ENCODE results near the gene DUSP28. TPM values are rescaled to one million over a fixed set of nuclear protein-coding genes. Genes with fewer than 3 reads are reported as not detected.

The DUSP28 gene
- total and polyA plus RNA-seq, 10 of the 15 experiments (the other 5 are each of a cell fraction or from before 2014, with no cell fraction given): 2.5 to 12.5 (median 6.4) TPM

GRCh38 chr2:240589850-240590525 is 29.8 kb downstream of the DUSP28 start:
- no peak for TF ChIP-seq EGR1 (IDR thresholded peaks at IDR 0.05; ENCODE audit: borderline replicate concordance in 1 of 2, low read depth in 2 of 2, low read length in 2 of 2)
- no peak for TF ChIP-seq RUNX3 (IDR thresholded peaks at IDR 0.05; ENCODE audit: low read length)
- TF ChIP-seq, protein P1, sequence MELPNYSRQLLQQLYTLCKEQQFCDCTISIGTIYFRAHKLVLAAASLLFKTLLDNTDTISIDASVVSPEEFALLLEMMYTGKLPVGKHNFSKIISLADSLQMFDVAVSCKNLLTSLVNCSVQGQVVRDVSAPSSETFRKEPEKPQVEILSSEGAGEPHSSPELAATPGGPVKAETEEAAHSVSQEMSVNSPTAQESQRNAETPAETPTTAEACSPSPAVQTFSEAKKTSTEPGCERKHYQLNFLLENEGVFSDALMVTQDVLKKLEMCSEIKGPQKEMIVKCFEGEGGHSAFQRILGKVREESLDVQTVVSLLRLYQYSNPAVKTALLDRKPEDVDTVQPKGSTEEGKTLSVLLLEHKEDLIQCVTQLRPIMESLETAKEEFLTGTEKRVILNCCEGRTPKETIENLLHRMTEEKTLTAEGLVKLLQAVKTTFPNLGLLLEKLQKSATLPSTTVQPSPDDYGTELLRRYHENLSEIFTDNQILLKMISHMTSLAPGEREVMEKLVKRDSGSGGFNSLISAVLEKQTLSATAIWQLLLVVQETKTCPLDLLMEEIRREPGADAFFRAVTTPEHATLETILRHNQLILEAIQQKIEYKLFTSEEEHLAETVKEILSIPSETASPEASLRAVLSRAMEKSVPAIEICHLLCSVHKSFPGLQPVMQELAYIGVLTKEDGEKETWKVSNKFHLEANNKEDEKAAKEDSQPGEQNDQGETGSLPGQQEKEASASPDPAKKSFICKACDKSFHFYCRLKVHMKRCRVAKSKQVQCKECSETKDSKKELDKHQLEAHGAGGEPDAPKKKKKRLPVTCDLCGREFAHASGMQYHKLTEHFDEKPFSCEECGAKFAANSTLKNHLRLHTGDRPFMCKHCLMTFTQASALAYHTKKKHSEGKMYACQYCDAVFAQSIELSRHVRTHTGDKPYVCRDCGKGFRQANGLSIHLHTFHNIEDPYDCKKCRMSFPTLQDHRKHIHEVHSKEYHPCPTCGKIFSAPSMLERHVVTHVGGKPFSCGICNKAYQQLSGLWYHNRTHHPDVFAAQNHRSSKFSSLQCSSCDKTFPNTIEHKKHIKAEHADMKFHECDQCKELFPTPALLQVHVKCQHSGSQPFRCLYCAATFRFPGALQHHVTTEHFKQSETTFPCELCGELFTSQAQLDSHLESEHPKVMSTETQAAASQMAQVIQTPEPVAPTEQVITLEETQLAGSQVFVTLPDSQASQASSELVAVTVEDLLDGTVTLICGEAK (IDR thresholded peaks at IDR 0.05; ENCODE audit: borderline replicate concordance): no peak
- TF ChIP-seq, protein P2, sequence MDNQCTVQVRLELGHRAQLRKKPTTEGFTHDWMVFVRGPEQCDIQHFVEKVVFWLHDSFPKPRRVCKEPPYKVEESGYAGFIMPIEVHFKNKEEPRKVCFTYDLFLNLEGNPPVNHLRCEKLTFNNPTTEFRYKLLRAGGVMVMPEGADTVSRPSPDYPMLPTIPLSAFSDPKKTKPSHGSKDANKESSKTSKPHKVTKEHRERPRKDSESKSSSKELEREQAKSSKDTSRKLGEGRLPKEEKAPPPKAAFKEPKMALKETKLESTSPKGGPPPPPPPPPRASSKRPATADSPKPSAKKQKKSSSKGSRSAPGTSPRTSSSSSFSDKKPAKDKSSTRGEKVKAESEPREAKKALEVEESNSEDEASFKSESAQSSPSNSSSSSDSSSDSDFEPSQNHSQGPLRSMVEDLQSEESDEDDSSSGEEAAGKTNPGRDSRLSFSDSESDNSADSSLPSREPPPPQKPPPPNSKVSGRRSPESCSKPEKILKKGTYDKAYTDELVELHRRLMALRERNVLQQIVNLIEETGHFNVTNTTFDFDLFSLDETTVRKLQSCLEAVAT (IDR thresholded peaks at IDR 0.05): no peak
- TF ChIP-seq BCL11A (IDR thresholded peaks at IDR 0.05; ENCODE audit: low read depth, low read length): no peak
- Histone ChIP-seq H3K79me2 (ENCODE audit: control insufficient read depth, insufficient read depth, low read length) (peaks cover 35% of the 10 kb centered on the region), H3K4me1 (ENCODE audit: control insufficient read depth, insufficient read depth, low read length) (peaks cover 17% of the 10 kb centered on the region), H4K20me1 (ENCODE audit: control insufficient read depth, insufficient read depth) (no peaks in the 10 kb centered on the region; the same call in 1 of the 2 replicates), H3K4me3 (no peak overlapping the region), H3K4me2 (ENCODE audit: control insufficient read depth, insufficient read depth) (no peak overlapping the region), H3K9me3 (replicated peaks; ENCODE audit: control insufficient read depth, insufficient read depth, low read length) (no peaks in the 10 kb centered on the region), H2AFZ (ENCODE audit: control insufficient read depth, low read depth, low read length) (no peak overlapping the region), H3K36me3 (ENCODE audit: control insufficient read depth in 2 of 2, insufficient read depth in 2 of 2, low read length in 1 of 2) (peaks cover 2 to 11% of the 10 kb centered on the region in 2 experiments; a peak in 3 of 4 replicates), H3K27ac (ENCODE audit: control insufficient read depth, insufficient read depth) (no peak overlapping the region), H3K9ac (ENCODE audit: control insufficient read depth, insufficient read depth, low read length) (no peak overlapping the region), H3K27me3 (replicated peaks in 1 of 2; ENCODE audit: control insufficient read depth in 2 of 2, insufficient read depth in 2 of 2, low read length in 1 of 2) (no peaks in the 10 kb centered on the region)
- ATAC-seq (no peak), FAIRE-seq (no peak), DNase-seq (ENCODE audit: low read depth, low spot score) (no peak)
- RAD21 ChIA-PET (ENCODE audit: unreplicated experiment): interaction anchor here (6.2 to 10.9 kb wide), 2 partner anchors 28 to 75 kb away, joined by 49 to 206 read pairs; partner anchors contain the start of genes ANKMY1 and DUSP28
- CTCF ChIA-PET: interaction anchor here (1.1 to 11.9 kb wide), 5 partner anchors 10 to 76 kb away, joined by 3 to 196 read pairs (median 7); partner anchors contain the start of genes ANKMY1 and DUSP28
- no TSS peak for BruUV-seq (replicated peaks)
- POLR2A ChIA-PET: no interaction called here
- SMC1A ChIA-PET (ENCODE audit: uncharacterized antibody, unreplicated experiment): no interaction called here
- WGBS (ENCODE audit: insufficient coverage, insufficient replicate concordance, low lambda C conversion rate, missing lambda C conversion rate): 87% methylated on average over 16 of the region's 16 CpGs
- intact Hi-C loops (cut with micrococcal nuclease; ENCODE audit: unreplicated experiment): no loop called here
- in situ Hi-C loops (cut with MboI): no loop called here
